ENCODE results near the gene HIPK2.

Gene HIPK2

DNA sequence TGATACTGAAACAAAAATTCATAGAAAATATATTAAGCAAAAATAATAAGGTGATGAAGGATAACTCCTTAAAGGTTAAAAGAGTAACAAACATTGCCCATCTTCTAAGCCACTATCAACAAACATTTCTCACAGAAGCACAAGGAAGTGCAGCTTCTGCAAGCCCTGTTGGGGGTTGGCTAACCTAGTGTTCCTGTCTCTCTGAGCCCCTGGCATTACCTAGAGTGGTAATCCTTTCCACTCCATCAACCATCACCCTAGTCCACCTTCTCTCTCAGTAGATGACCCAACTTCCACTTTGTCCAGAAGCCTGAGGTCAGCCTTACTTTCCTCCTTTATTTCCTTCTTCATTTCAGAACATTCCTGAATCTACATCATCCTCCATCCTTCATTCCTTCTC lies 59.7 kb downstream of the HIPK2 start:
- DNase-seq (ENCODE audit: extremely low read depth in 1 of 2, low read depth in 1 of 2), result no peak

DNA sequence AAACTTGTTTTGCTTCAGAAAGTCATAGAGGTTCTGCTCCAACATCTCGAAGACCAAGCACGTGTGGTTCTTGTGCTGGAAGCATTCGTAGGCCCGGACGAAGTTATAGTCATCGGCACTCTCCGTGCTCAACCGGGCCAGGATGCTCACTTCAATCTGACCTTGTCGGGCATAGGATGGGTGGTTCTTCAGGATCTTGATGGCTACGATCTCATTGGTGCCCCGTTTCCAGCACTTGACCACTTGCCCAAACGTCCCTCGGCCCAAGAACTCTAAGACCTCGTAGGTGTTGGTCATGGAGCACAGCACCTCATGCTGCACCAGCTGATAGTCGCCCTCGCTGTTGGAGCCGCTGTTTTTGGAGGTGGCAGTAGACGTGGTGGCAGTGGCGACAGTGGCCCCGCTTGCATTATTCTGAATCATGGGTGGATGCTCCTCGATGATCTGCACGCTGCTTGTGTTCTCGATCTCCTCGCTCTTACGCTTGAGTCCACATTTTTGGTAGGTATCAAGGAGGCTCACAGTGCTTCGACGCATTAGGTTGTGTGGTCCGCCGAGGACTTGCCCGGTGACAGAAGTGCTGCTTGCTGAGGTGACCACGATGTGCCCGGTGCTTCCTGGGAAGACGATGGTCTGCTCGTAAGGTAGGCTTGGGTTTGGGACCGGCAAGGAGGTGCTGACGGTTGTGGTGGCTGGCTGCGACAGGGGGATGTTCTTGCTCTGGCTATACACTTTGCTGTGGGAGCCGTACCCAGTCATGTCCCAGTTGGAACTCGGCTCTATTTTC lies 61.4 kb downstream of the HIPK2 start:
- DNase-seq (ENCODE audit: extremely low read depth in 1 of 2, low read depth in 1 of 2), result no peak

DNA sequence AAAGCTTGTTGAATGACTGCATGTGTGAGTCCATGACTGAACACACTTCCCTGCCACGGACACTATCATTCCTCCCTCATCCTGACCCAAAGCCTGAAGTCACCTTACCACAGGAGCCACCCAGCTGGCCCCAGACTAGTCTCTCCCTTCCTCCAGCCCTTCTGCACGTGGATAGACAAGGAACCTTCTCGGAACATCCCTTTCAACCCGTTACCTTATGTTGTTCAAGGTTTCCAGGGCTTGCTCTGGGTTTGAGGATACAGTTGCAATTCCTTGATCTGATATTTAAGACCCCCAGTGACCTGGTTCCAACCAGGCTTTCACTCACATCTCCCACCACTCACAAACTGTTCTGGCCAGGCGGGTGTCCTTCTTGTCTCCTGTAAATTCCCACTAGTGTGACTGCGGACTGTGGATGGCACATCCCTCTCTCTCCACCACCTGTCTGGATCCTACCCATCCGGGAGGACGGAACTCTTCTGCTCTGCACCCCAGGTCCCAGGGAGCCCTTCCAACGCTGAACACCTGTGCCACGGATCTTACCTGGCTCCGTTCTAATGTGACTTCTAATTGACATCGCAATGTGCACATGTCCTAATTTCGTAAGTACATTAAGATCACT lies 62.5 kb downstream of the HIPK2 start:
- no peak for DNase-seq (ENCODE audit: extremely low read depth in 1 of 2, low read depth in 1 of 2)

DNA sequence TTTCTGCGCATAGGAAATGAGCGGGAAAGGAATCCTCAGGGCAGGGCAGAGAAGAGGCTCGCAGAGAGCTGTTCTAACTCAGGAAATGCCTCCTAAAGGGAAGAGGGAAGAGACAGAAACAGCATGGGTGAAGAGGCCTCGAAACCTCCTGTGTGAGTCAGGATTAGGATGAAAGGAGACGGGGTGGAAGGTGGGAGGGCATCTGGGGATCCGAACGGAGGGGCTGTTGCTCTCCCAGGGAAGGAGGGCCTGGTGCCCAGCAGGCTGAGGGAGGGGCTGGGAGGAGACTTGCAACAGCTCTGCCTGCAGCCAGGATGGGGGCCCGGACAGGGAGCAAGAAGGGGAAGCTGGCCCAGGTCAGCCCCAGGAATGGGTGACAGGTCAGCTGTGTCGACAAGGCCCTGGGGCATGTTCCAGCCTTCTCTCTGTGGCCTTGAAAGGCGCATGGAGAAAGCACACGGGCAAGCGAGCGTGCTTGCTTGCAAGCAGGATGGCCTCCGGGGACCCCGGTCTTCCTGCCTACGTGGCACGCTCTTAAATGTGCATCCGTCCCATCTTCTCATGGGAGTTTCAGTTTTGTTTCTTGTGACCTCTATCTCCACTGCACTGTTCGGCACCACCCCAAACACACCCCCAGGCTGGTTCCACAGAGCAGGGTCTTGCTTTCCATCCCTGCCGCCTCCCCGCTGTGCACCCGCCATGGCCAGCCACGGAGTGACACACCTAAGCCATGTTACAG lies 63.5 kb downstream of the HIPK2 start:
- DNase-seq (ENCODE audit: extremely low read depth in 1 of 2, low read depth in 1 of 2), result no peak

DNA sequence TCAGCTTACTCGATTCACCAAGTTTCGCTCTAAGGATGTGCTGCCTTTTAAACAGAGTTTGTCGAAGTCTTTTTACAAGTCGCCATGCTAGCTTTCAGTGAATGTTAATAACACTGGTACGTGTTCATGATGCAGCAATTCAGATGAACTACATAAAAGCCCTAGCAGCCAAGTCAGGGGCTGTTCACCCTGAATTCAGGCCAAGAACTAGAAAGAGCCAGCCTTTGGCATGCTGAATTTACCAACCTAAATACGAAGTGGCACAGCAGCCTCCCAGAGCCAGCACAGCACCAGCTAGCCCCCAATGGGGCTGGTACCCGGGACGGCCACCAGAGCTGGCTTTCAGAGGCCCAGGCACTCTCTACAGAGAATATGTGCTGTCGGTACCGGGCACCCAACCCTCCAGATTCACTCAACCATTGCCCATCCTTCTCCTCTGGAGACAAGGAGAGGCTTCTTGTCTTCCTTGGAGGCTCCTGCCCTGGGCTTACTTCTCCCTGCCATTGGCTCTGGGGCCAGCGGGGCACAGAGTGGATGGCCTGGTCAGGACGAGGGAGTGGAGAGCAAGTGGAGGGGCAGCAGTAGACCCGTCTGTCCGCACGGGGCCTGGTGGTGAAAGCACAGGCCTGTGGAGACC lies 64.2 kb downstream of the HIPK2 start:
- no peak for DNase-seq (ENCODE audit: extremely low read depth in 1 of 2, low read depth in 1 of 2)

DNA sequence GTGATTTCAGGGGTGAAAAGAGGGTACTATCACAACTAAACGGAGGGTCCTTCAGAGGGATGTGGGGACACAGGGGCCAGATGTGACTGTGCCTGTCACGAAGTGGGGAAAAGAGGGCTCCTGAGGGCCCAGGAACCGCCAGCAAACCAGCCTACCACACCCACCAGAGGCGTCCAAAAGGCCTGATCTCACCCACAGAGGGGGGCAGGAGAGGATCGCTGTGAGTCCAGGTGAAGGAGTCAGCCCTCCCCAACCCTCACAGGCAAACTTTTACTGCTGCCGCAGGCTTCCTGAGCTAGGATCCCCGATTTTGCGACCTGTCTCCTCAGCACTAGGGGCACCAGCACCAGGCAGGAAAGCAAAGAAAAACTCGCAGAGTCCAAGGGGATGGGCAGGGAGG lies 64.7 kb downstream of the HIPK2 start:
- DNase-seq (ENCODE audit: extremely low read depth in 1 of 2, low read depth in 1 of 2), result no peak

DNA sequence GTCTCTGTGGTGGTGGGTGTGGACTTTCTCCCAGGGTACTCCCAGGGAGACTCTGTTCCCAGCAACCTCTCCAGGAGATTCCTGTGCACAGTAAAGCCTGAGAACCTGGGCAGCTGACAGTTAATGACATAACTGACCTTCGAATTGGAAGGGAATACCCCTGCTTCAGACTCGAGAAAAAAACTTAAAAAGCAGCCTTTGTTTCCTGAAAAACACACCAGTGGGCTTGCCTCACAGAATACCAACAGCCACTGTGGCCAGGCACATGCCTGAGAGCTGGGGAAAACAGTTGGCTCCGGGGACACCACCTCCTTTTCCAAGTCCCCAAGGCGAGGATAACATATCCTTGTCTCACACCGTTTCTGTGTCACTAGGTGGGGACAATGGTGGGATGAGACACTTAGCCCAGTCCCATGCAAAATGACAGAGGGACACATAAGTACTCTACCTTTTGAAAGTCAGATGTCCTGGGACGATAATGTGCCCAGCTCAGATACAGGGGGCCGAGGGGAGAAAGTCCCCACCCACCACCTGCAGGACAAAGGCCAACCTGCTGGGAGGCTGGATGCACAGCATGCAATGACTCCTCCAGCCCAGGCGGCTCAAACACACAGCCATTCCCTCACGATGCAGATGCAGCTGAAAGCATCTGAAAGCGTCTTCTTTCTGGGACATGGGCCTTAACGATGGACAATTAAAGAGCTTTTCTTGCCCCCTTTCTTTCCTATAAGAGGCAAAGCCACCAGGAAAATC lies 65.6 kb downstream of the HIPK2 start:
- no peak for DNase-seq (ENCODE audit: extremely low read depth in 1 of 2, low read depth in 1 of 2)

DNA sequence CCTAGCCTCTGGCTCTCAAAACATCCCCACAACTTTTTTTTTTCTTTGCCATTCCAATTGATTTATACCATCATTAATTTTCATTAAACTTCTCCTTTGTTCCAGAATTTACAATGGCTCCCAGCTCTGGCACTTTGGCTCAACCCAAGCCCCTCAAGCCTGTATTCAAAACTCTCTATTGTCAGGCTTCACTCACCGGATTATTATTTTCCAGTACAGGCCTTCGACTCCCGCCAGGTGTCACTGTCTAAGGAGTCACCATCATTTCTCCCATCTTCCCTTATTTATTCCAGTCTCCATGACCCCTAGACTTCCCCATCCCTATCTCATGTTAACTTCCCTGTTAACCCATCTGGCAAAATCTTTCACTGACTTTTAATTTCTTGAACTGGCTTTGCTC lies 67.8 kb downstream of the HIPK2 start:
- DNase-seq (ENCODE audit: extremely low read depth in 1 of 2, low read depth in 1 of 2), result no peak

DNA sequence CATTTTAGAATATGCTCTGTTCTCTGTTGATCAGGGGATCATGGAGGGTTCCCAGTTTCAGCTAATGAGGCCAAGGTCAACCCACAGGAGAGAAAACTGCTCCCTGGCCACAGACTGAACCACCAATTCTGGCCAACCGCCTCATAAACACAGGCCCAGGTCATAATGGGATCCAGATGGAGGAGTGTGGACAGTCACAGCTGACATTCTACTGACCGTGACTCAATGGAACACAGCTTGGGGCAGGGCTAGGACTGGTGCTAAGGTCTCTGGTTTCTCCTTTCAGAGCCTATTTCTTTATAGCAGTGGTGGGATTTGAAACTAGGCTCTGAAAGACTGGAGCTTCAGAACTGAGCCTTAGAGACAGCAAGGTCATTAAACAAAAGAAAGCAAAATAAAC lies 68.3 kb downstream of the HIPK2 start:
- DNase-seq (ENCODE audit: extremely low read depth in 1 of 2, low read depth in 1 of 2), result no peak

DNA sequence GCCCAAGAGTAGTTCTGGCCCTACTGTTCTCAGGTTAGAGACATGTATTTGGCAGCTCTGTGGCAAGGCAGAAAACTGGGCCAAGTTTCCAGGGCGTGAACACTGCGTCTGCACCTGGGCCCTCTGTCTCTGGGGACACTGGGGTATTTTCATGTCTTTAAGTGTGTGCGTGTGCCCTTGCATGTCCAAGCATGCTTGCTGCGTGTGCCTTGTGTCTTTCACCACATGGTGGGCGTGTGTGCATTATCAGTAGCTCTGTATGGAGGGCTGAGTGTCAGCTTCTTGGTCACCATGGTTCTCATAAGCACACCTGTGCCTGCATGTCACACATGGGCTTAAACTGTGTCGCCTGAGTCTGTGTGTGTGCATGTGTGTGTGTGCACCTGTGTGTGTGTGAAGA lies 69.3 kb downstream of the HIPK2 start:
- DNase-seq (ENCODE audit: extremely low read depth in 1 of 2, low read depth in 1 of 2), result no peak

DNA sequence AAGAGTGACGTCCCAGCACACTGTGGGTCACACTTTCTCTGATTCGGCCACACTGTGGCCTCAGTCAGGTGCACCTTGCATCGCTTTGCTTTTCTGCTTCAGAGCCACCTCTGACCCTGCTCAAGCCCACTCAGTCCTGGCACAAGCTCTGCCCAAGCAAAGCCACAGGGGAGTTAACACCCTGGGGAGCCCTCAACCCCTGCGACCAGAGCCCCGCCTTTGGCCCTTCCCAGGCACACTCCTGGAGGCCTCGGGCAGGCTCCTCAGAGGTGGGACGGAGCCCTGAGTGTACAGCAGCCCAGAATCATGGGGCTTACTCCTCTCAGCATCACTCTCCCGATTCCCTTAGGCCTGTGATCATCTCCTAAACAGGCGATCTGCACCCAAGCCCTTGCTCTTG lies 71.0 kb downstream of the HIPK2 start:
- no peak for DNase-seq (ENCODE audit: extremely low read depth in 1 of 2, low read depth in 1 of 2)

DNA sequence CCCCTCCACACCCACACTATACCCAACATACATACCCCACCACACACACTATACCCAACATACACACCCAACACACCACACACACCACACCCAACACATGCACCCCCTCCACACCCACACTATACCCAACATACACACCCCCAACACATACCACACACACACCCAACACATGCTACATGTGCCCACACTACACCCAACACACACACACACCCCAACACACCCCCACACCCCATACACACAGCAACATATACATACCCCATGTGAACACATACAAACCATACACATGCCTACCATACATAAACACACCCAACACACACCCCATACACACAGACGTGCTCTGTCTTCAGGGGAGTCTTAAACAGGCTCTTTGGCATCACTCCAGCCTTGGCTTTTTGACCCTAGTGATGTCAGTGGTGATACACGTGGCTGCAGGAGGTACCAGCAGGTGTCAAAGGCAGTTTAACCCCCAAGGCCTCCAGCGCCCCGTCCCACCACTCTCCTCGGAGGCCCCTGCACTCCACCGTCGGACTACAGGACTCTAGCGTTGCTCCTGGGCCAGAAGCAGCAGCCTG lies 73.4 kb downstream of the HIPK2 start:
- no peak for DNase-seq (ENCODE audit: extremely low read depth in 1 of 2, low read depth in 1 of 2)

DNA sequence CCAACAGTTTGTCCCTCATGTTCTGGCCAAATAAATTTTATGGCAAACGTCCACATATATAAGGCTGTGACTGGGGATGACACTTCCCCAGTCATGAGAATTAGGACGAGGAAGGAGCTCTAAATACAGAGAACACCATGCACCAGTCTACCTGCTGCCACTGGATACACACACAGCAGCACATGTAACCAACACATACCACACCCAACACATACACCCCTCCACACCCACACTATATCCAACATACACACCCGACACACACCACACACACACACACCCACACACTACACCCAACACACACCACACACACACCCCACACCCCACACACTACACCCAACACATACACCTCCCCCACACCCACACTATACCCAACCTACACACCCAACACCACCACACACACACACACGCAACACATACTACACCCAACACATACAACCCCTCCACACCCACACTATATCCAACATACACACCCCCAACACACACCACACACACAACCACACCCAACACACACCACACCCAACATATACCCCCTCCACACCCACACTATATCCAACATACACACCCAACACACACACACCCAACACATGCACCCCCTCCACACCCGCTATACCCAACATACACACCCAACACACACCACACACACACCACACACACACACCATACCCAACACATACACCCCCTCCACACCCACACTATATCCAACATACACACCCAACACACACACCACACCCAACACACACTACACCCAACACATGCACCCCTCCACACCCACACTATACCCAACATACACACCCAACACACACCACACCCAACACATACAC lies 74.1 kb downstream of the HIPK2 start:
- no peak for DNase-seq (ENCODE audit: extremely low read depth in 1 of 2, low read depth in 1 of 2)

DNA sequence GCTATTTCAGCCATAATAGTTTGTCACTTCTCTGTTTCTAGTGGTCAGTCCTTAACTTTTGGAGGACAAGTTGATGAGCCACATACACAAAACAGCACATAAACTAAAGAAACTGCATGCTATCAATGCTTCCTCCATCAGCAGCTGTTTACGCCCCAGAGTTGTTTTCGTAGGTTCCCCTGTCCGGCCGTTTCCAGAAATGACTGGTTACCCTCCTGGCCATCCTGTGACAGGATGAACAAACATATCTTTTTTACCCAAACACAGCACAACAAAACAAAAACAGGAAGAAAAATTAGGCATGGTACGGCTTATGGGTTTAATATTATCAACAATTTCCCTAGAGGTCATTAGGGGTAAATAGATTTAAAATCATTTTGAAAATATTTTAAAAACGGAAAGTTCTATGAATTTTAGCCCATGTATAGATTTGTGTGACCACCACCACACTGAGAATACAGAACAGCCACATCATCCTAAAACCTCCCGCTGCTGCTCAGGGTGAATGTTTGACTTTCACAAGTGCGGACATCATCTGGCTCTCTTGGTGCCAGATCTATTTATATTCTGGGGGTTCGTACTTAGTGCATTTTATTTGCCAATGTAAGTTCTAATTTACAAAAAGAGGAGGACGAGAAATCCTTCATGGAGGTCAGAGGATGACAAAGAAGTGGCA lies 74.8 kb downstream of the HIPK2 start:
- DNase-seq (ENCODE audit: extremely low read depth in 1 of 2, low read depth in 1 of 2), result no peak

DNA sequence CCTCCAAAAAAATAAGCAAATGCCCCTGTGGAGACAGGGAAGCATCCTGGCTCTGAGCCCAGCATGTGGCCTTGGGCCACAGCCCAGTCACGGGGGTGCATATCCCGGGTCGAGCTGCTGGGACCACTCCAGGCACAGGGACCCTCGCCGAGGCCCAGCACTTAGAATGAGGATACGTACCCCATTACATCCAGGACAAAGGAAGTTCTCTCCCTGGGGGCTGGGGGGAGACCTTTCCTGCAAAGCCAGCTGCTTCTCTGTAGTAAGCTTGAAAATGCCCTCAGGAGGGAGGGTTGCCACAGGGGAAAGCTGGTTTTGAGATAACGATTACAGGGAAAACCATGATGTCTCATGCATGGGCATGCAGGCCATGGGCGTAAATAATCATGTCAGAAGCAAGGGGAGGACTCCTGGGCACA lies 75.5 kb downstream of the HIPK2 start:
- DNase-seq (ENCODE audit: extremely low read depth in 1 of 2, low read depth in 1 of 2), result no peak

DNA sequence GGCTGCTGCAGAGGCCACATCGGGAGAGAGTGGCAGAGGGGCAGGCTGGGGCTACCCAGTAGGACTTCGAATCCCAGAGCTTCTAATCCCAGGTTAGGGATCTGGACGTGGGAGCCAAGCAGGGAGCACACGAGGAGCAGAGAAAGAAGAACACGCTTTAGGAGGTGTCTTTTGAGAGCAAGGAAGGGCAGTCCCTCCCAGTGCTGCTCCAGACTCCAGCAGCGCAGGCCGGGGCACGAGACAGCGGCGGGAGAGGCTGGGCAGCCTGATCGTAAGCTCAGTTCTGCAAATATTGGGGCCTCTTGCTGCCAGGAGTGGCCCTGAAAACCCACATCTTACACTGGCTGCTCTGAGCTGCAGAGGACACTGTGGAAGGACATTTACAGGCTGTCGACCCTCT lies 75.9 kb downstream of the HIPK2 start:
- no peak for DNase-seq (ENCODE audit: extremely low read depth in 1 of 2, low read depth in 1 of 2)

DNA sequence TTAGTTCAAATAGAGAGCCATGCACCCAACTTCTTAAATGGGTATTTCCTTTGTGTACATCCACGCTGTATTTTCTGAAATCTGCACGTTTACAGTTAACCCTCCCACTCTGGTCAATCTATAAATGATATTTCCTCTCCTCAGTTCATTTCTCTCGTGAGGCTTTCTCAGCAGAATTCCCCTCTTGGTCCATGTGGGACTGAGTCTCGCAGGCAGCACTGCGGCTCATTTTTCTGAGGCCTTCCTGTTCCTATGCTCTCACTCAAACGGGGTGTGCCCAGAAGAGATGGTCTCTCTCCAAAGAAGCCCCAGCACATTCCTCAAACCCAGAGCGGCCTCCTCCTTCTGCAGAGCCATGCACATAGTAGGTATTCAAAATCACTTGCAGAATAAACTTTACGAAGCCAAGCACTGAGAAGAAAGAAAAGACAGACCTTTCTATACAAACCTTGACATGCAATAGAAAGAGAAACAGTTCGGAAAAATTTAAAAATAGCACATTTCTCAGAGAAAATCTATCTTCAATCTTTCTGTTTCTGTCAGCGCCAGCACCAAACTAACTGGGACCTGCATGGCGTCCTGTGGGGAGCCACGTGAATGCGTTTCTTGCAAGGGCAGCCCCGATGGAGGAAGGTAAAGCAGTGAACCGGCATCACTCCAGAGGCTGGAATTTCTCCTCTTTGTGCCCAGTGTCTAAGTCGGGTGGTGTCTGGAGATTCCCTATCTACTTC lies 77.1 kb downstream of the HIPK2 start:
- DNase-seq (ENCODE audit: extremely low read depth in 1 of 2, low read depth in 1 of 2), result no peak
